ENCODE measurements around the gene PRRT3. TPM values are rescaled to one million over a fixed set of nuclear protein-coding genes. Genes with fewer than 3 reads are reported as not detected.

PRRT3 gene
- total RNA-seq = 1.9 and 3.0 TPM in 2 replicates

DNA sequence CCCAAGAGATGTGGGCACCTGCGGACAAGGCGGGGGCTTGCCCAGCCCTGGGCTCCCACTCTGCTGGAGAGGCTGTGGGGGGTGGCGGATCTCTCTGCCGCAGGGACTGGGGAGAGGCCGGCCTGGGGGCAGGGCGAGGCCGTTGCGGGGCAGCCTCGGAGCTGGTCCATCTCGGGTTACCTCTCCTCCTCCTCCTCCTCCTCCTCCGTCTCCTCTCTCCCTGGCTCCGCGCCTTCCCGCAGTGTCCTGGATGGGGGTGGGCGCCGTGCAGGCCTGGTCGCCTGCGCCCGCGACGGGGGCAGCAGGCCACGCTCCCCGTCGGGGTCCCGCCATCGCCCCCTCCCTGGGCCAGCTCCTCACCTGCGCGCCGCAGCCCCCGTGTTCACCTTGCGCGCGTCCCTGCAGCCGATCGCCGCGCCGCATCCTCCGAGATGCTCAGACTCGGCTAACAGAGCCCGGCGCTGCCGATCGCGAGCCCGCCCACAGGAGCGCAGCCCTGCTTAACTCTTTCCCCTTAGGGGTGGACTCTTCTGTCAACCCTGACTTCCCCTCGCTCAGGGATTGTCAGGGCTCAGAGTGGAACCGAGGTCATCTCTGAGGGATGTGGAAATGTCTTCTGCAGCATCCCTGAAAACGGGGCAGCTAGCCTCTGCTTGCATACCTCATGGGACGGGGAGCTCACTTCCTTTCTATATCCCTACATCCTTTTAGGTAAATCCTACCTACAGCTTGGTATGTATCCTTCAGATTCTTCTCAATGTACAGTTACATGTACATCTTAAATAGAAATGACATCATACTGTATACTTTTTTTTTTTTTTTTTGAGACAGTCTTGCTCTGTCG, at the start of gene PRRT3:
PRRT3 (minus strand) TSS at position 447 of the 844 bp plus-strand sequence. CDS start 2,293 bp downstream, outside the sequence.

DNA sequence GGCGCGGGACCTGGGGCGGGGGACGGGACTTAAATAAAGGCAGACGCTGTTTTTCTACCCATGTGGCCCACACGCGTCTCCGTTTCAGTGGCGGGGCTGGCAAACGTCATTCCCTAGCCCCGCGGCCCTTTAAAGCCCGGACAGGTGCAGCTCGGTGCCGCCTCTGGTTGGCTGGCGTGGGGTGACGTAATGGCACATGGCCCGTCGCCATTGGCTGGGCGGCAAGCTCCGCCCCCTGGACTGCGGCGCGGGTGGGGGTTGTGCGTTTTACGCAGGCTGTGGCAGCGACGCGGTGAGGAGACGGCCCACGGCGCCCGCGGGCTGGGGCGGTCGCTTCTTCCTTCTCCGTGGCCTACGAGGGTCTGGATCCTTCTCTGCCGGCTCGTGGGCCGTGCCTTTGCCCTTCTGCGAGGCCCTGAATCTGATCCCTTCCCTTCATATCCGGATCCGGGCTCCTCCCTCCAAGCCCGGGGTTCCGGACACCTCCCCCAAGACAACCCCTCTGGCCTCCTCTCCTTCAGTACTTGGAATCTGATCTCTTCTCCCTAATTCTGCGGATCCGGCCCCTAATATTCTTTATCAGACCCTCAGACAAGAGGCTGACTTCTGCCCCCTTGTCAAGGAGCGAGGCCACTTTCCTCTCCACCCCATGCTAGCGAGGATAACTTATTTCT, 18.5 kb downstream of the PRRT3 start, which contains the start of gene CRELD1:
CRELD1 (plus strand) TSS at position 274 of the 674 bp plus-strand sequence. CDS start 605 bp downstream, outside the sequence.

DNA sequence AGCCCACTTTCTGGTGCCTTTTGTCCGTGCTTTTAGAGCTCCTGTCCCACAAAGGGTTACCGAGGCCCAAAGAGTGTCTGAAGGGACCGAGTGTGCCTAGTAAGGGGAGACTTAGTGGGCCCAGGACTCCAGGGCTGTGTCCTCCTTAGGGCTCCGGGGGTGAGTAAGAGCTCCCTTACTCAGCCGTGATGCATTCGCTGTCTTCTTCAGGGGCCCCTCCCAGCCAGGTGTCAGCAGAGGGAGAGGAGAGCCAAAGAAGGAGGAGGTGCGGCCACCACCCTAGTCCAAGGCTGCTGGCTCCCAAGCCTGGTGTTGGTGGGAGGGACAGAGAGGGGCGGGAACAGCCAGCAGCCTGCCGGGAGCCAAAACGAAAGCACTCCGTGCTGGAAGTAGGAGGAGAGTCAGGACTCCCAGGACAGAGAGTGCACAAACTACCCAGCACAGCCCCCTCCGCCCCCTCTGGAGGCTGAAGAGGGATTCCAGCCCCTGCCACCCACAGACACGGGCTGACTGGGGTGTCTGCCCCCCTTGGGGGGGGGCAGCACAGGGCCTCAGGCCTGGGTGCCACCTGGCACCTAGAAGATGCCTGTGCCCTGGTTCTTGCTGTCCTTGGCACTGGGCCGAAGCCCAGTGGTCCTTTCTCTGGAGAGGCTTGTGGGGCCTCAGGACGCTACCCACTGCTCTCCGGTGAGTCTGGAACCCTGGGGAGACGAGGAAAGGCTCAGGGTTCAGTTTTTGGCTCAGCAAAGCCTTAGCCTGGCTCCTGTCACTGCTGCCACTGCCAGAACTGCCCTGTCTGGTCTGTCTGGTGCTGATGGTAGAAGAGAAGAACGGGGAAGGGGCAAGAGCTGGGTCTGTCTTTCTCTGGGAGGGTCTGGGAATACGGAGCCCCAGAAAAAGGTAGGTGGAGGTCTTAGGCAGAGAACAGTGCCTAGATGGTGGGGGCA, 35.2 kb downstream of the PRRT3 start, which contains the start of gene IL17RC:
IL17RC (plus strand) TSS at position 365 of the 947 bp plus-strand sequence; CDS start at position 583, 218 bp downstream.

DNA sequence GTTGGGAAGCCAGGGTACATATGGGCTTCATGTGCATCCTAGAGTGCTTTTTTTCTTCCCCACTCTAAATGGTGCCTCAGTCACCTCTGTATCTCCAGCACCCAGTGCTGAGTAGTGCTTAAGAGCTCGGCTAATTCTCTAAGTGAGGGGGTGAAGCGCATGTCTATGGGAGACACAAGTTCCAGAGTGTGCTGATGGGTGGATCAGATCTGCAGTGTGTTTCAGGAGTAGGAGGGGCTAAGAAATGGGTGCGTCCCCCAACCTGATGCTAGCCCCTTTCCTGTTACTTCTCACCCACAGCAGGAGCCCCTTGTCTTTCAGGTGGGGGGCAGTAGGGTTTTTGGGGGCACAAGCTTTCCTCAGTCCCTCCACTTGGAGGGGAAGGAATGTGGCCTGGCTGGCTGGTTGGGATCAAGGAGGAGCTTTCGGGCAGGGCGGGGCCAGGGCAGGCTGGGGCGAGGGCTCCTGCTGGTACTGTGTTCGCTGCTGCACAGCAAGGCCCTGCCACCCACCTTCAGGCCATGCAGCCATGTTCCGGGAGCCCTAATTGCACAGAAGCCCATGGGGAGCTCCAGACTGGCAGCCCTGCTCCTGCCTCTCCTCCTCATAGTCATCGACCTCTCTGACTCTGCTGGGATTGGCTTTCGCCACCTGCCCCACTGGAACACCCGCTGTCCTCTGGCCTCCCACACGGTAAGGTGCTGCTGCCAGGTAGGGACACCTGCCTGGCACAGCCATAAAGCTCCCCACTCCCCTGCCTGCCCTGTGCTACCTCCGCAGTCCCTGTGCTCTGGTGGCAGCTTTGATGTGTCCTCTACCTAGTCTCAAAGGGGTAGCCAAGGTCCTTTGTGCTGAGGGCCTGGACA, 49.6 kb downstream of the PRRT3 start, which contains the start of gene IL17RE:
IL17RE (plus strand) TSS at position 477 of the 866 bp plus-strand sequence; CDS start at position 562, 85 bp downstream.

Other genes with a start within 250 kb of the PRRT3 start
- gene CPNE9, start 248.6 kb downstream of the PRRT3 start, total RNA-seq = under 0.01 TPM in 1 of 2 replicates, not detected in the other
- 10.1 and 14.3 TPM in 2 replicates for gene BRPF1, start 220.7 kb downstream of the PRRT3 start, total RNA-seq
- 23.5 and 24.7 TPM in 2 replicates for gene OGG1, start 202.5 kb downstream of the PRRT3 start, total RNA-seq
- gene CAMK1, start 182.5 kb downstream of the PRRT3 start, total RNA-seq = 38.5 and 52.0 TPM in 2 replicates
- gene TADA3, start 159.9 kb downstream of the PRRT3 start, total RNA-seq = 39.2 and 62.9 TPM in 2 replicates
- gene ARPC4, start 159.3 kb downstream of the PRRT3 start, total RNA-seq = 168 and 191 TPM in 2 replicates
- 20.3 and 43.4 TPM in 2 replicates for gene TTLL3, start 142.1 kb downstream of the PRRT3 start, total RNA-seq
- 19.5 and 19.7 TPM in 2 replicates for gene RPUSD3, start 108.4 kb downstream of the PRRT3 start, total RNA-seq
- gene CIDEC, start 72.2 kb downstream of the PRRT3 start, total RNA-seq = not detected in 2 replicates
- 26.3 and 43.4 TPM in 2 replicates for gene JAGN1, start 61.8 kb downstream of the PRRT3 start, total RNA-seq
- gene IL17RE, start 49.6 kb downstream of the PRRT3 start, total RNA-seq = 0.52 and 0.63 TPM in 2 replicates
- 25.4 and 37.8 TPM in 2 replicates for gene IL17RC, start 35.3 kb downstream of the PRRT3 start, total RNA-seq
- gene CRELD1, start 18.6 kb downstream of the PRRT3 start, total RNA-seq = 20.0 and 45.3 TPM in 2 replicates
- 67.1 and 70.9 TPM in 2 replicates for gene EMC3, start 34.4 kb upstream of the PRRT3 start, total RNA-seq
- gene FANCD2, start 74.0 kb upstream of the PRRT3 start, total RNA-seq = 1.0 and 3.6 TPM in 2 replicates
- gene FANCD2OS, start 155.8 kb upstream of the PRRT3 start, total RNA-seq = not detected in 2 replicates
- 131 and 142 TPM in 2 replicates for gene BRK1, start 163.3 kb upstream of the PRRT3 start, total RNA-seq
- gene VHL, start 189.4 kb upstream of the PRRT3 start, total RNA-seq = 25.9 and 33.1 TPM in 2 replicates
- 4.9 and 5.2 TPM in 2 replicates for gene IRAK2, start 212.5 kb upstream of the PRRT3 start, total RNA-seq

All from bronchial smooth muscle cell (primary cell).